PC-9 (cell line): ENCODE data around the gene RHD.
"Not testable (repeated sequence)": the region's sequence is repeated elsewhere in the genome, so short reads cannot be mapped to it uniquely, and the experiment has no call there.

Experiments
- CTCF ChIP-seq: fragments of 200-600 bp; sonication (generic); conservative IDR thresholded peaks from 2 replicates; pipeline ENCODE4 v1.6.1; 2017; ENCODE audit warnings: mixed run types, antibody characterized with exemption, mild to moderate bottlenecking, moderate library complexity
- EZH2 ChIP-seq: fragments of 200-600 bp; sonication (generic); IDR thresholded peaks from 2 replicates; pipeline ENCODE4 v1.8.0; 2017; ENCODE audit warnings: antibody characterized with exemption, low read depth

- not testable (repeated sequence) for TF ChIP-seq CTCF, EZH2
Observed at GRCh38 chr1:25266554-25267287, 5.6 kb upstream of the RHD start.
